Fibroblast of lung (primary cell): ENCODE measurements around the gene EPHA10.

Experiments used
- EZH2 ChIP-seq: IDR thresholded peaks from 2 replicates; pipeline ENCODE4 v1.5.1; 2012; ENCODE audit warnings: low read length, control low read depth, mild to moderate bottlenecking; ENCODE audit errors: missing control alignments
- TF ChIP-seq, protein P1 (sequence below), 2 donors: IDR thresholded peaks in 1 of 2; conservative IDR thresholded peaks in 1 of 2; 1 replicate in 1 of 2; 2 replicates in 1 of 2; pipeline ENCODE4 v1.5.1; 2011 to 2012; ENCODE audit warnings: low read length in 2 of 2, control low read depth in 1 of 2, inconsistent platforms in 1 of 2, low read depth in 1 of 2, mild to moderate bottlenecking in 1 of 2

DNA sequence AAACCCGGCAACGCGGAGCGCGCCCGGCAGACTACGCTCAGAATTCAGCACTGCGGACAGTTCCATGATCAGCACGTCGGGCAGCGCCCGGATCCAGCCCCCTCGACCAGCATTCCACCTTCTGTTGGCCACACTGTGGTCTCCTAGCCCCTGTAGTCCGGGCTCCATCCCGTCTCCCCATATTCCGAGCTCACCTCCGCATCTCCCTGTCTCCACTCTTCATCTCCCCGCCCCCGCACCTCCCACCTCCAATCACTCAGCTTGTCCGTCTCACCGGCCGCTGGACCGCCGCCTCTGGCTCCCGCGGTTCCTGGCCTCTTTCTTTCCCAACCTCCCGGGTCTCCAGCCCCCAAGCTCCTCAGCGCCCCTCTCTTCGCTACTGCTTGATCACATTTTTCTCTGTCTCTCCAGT lies 500 bp downstream of the EPHA10 start:
- peak; percentile 45 for TF ChIP-seq EZH2
- TF ChIP-seq, protein P1, sequence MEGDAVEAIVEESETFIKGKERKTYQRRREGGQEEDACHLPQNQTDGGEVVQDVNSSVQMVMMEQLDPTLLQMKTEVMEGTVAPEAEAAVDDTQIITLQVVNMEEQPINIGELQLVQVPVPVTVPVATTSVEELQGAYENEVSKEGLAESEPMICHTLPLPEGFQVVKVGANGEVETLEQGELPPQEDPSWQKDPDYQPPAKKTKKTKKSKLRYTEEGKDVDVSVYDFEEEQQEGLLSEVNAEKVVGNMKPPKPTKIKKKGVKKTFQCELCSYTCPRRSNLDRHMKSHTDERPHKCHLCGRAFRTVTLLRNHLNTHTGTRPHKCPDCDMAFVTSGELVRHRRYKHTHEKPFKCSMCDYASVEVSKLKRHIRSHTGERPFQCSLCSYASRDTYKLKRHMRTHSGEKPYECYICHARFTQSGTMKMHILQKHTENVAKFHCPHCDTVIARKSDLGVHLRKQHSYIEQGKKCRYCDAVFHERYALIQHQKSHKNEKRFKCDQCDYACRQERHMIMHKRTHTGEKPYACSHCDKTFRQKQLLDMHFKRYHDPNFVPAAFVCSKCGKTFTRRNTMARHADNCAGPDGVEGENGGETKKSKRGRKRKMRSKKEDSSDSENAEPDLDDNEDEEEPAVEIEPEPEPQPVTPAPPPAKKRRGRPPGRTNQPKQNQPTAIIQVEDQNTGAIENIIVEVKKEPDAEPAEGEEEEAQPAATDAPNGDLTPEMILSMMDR (conservative IDR thresholded peaks at IDR 0.05 in 1 of 2, IDR thresholded peaks at IDR 0.05 in 1 of 2; ENCODE audit: low read depth in 1 of 2, low read length in 2 of 2), result no peak
